ENCODE results near the gene SEPHS2.

SEPHS2 gene

GRCh38 chr16:30428055-30428454, 17.6 kb downstream of the SEPHS2 start:
- DNase-seq = no peak

- no peak for DNase-seq
Observed at GRCh38 chr16:30421010-30421409, 24.7 kb downstream of the SEPHS2 start.

GRCh38 chr16:30418350-30419181, 27.1 kb downstream of the SEPHS2 start:
- DNase-seq = no peak

GRCh38 chr16:30417529-30418349, 27.9 kb downstream of the SEPHS2 start:
- DNase-seq = no peak

- no peak for DNase-seq
Observed at GRCh38 chr16:30416624-30417528, 28.8 kb downstream of the SEPHS2 start.

GRCh38 chr16:30416047-30416603, 29.5 kb downstream of the SEPHS2 start:
- DNase-seq = no peak

GRCh38 chr16:30414159-30414558, 31.5 kb downstream of the SEPHS2 start:
- no peak for DNase-seq

- no peak for DNase-seq
Observed at GRCh38 chr16:30413112-30413806, 32.4 kb downstream of the SEPHS2 start.

- DNase-seq = peak; percentile 80
Observed at GRCh38 chr16:30409125-30410060, 36.3 kb downstream of the SEPHS2 start.

- no peak for DNase-seq
Observed at GRCh38 chr16:30407804-30408534, 37.7 kb downstream of the SEPHS2 start.

- peak; percentile 73 for DNase-seq
Observed at GRCh38 chr16:30407102-30407803, 38.4 kb downstream of the SEPHS2 start, which contains the start of gene ZNF771. TSS of gene ZNF771 (plus strand) at chr16:30407606. CDS start at chr16:30408054, 448 bp downstream.

GRCh38 chr16:30406795-30407101, 38.9 kb downstream of the SEPHS2 start:
- no peak for DNase-seq

GRCh38 chr16:30401768-30402425, 43.8 kb downstream of the SEPHS2 start:
- DNase-seq = no peak

- no peak for DNase-seq
Observed at GRCh38 chr16:30399435-30400186, 46.1 kb downstream of the SEPHS2 start.

GRCh38 chr16:30398661-30399434, 46.8 kb downstream of the SEPHS2 start:
- no peak for DNase-seq

GRCh38 chr16:30397776-30398660, 47.7 kb downstream of the SEPHS2 start:
- DNase-seq = no peak

All from KG1 (cell line).